Measurements from ENCODE around the gene GRB10. TPM values are rescaled to one million over a fixed set of nuclear protein-coding genes. Genes with fewer than 3 reads are reported as not detected.

Gene GRB10
- total RNA-seq (2014; rRNA removed; shearing (Covaris generic)): 11.6 and 18.2 TPM in 2 replicates
- polyA plus RNA-seq (2015; cell fraction: cytosol; rRNA removed): 23.3 and 23.7 TPM in 2 replicates
- polyA plus RNA-seq (2015; cell fraction: nucleus; rRNA removed): 27.8 and 31.7 TPM in 2 replicates

GRCh38 chr7:50782375-50783208, at the start of gene GRB10:
TSS of gene GRB10 (minus strand) at chr7:50782896. CDS start at chr7:50732322, 50,574 bp downstream.
- no peak for DNase-seq (ENCODE audit: low read depth)

- DNase-seq (ENCODE audit: low read depth): no peak
Measured at GRCh38 chr7:50828801-50829200, 46.1 kb upstream of the GRB10 start.

GRCh38 chr7:50828116-50828515, 45.4 kb upstream of the GRB10 start:
- no peak for DNase-seq (ENCODE audit: low read depth)

GRCh38 chr7:50827281-50827680, 44.6 kb upstream of the GRB10 start:
- DNase-seq (ENCODE audit: low read depth): no peak

GRCh38 chr7:50826371-50827172, 43.9 kb upstream of the GRB10 start:
- peak; percentile 98 for DNase-seq (ENCODE audit: low read depth)

- DNase-seq (ENCODE audit: low read depth): no peak
Measured at GRCh38 chr7:50825465-50825864, 42.8 kb upstream of the GRB10 start.

GRCh38 chr7:50824882-50825281, 42.2 kb upstream of the GRB10 start:
- no peak for DNase-seq (ENCODE audit: low read depth)

GRCh38 chr7:50822706-50823105, 40.0 kb upstream of the GRB10 start:
- no peak for DNase-seq (ENCODE audit: low read depth)

- no peak for DNase-seq (ENCODE audit: low read depth)
Measured at GRCh38 chr7:50822110-50822509, 39.4 kb upstream of the GRB10 start.

GRCh38 chr7:50821457-50822008, 38.8 kb upstream of the GRB10 start:
- no peak for DNase-seq (ENCODE audit: low read depth)

GRCh38 chr7:50818324-50818723, 35.6 kb upstream of the GRB10 start:
- DNase-seq (ENCODE audit: low read depth): no peak

- no peak for DNase-seq (ENCODE audit: low read depth)
Measured at GRCh38 chr7:50817561-50817960, 34.9 kb upstream of the GRB10 start.

- DNase-seq (ENCODE audit: low read depth): no peak
Measured at GRCh38 chr7:50815138-50815537, 32.4 kb upstream of the GRB10 start.

- DNase-seq (ENCODE audit: low read depth): no peak
Measured at GRCh38 chr7:50814166-50814565, 31.5 kb upstream of the GRB10 start.

- DNase-seq (ENCODE audit: low read depth): peak; percentile 34
Measured at GRCh38 chr7:50812841-50813475, 30.3 kb upstream of the GRB10 start.

GRCh38 chr7:50812094-50812493, 29.4 kb upstream of the GRB10 start:
- no peak for DNase-seq (ENCODE audit: low read depth)

- DNase-seq (ENCODE audit: low read depth): no peak
Measured at GRCh38 chr7:50808282-50808888, 25.7 kb upstream of the GRB10 start.

- DNase-seq (ENCODE audit: low read depth): no peak
Measured at GRCh38 chr7:50807026-50807730, 24.5 kb upstream of the GRB10 start.

- no peak for DNase-seq (ENCODE audit: low read depth)
Measured at GRCh38 chr7:50806143-50806542, 23.4 kb upstream of the GRB10 start.

GRCh38 chr7:50805447-50806125, 22.9 kb upstream of the GRB10 start:
- DNase-seq (ENCODE audit: low read depth): no peak
